NOMO-1 treated with dmso at 0.1 percent for 144 hours (cell line): ENCODE results near the gene ACTR5.

Experiments
- DNase-seq: peaks from one replicate; lab custom pipeline; 2025; ENCODE audit not compliant: unreplicated experiment; lab: John Stamatoyannopoulos, UW

ACTR5 gene

DNA sequence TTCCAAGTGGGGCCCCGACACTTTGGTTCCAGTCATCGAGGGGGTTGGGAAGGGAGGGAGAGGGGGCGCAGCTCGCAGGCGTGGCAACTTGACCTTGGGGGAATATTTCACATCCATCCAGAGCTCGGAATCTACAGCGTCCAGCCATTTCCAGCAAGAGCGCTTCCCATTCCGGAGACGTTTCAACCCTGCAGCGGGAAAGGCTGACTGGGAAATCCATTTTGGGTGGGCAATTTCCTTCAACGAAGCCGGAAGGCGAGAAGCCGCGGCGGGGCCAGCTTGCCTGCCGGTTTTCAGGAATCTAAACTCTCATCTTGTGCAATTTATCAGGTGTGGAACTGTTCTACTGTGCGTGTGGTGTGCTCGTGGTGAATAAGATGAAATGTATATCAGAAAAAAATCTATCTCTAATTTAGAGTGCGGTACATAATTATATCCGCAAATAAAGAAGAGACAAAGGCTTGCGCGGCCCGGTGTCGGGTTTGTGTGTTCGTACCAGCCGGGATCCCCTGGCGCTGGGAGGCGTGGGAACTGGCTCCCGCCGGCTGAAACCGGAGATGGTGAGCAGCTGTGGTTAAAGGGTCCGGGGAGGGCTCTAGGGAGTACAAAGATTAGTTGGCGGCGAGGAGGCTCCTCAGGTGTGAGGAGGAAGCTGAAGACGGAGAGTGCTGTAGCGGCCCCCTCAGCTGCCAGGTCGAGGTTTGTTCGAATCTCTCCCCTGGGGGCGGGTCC is 19.2 kb upstream of the ACTR5 start:
- DNase-seq: no peak

DNA sequence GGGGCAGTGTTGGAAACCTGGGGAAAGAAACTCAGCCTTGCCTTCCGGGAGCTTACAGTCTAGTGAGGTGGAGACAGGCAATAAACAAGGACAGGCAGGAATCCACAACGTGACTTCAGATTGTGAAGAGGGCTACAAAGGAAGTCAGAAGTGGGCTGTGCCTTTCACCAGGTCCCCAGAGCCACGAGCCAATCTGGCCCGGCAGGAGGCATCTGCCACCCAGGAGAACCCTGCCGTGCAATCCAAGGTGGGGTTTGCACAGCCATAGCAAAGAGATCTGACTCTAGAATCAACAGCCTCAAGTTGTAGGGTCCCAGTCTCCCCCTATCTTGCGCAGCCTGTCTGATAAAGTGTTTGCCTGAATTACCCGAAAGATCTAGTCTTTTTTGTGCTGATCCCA is 18.5 kb upstream of the ACTR5 start:
- no peak for DNase-seq

DNA sequence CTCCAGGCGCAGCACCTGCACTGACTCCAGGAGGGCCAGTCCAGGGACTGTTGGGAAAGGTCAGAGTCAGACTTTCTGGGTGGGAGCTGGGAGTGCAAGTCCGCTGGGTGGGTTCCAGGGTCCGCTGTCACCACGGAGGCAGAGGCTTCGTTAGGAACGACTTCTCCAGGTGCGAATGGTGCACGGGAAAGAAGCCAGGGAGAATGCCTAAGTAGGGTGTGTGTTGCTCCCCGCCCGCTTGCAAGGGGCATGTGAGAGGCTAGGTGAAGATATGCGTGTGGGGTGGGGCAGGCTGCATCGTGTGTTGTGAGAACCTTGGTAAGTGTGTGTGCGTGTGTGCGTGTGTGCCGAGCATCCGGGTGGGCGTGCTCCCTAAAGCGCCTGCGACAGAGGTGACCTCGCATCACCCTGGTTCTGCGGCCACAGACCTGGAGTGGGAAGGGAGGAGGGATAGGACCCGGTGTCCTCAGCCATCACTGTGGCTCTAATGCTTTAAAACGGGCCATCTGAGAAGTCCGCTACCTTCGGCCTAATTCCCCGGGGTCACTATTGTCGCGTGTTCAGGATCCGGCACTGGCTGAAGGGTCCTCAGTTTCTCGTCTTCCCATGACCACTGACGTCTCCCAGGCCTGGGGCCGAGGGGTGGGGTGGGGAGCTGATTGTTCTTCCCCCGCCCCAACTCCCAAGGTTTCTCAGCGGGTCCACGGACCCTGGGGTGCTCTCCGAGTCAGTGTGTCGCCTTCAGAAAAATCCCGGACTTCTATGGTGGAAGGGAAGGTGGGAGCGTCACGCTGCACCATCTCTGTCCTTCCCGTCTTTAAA is 17.9 kb upstream of the ACTR5 start:
- DNase-seq: no peak

DNA sequence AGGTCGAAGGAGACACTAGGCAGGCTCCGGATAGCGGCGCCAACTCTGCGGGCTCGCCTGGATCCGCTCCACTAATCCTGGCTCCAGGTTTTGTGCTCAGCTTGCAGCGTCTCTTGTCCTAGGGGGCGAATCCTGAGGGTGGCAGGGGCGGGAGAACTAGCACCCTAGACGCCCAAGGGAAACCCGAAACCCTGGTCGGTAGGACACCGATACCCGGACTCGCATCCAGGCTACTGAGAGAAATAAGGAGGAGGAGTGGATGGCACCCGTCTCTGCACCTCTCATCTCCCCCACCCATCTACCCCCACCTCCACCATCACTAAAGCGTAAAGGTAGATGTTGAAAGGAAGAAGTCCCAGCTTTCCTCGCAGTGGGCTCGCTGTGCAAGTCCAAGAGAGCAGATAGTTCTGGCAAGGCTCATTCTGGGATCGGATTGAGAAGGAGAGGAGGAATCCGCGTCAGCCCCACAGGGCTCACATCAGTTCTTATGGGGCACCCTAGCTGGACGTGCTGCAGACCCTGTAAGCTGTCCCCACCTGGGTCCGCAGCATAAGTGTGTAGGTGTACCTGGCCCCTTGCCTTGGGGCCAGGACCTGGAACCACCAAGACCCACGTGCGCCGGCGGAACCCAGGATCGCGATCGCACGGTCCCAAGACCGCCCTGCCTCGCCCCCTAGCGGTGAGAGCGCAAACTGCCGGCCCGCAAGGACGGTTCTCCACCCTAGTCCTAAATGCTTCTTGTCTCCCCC is 17.1 kb upstream of the ACTR5 start:
- DNase-seq: no peak

DNA sequence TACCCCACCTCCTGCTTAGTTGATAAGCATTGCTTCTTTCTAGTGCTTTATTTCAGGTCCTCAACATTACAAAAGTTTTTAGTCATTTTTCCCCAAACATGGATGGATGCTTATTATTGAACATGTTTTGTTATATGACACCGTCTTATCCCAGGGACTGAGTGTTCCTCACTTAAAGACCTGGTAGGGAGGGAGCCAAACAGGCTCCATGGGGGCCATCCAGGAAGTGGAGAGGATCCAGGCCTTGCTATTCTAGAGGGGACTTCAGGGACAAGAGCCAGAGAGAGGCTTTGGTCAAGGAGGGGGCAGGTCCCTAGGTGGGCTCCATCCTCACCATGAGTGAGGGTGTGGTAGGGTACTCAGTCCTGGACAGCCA is 16.5 kb upstream of the ACTR5 start:
- DNase-seq: no peak

DNA sequence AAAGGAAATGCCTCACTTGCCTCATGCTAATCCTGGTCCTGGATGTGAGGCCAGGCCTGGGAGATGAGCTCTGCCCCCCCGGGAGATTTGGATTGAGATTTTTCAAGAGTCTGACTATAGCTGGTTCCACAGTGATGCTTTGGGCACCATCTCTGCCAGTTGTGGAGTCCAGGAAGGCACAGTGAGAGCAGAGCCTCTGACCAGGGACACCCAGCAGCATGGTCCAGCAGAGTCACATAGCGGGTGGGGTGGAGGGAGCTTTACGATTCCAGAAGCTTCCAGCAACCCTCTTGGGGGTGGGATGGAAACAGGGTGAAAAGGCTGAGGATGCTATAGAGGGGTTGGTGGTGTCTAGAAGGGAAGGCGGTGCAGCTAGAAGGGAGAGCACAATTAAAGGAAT is 15.3 kb upstream of the ACTR5 start:
- no peak for DNase-seq

DNA sequence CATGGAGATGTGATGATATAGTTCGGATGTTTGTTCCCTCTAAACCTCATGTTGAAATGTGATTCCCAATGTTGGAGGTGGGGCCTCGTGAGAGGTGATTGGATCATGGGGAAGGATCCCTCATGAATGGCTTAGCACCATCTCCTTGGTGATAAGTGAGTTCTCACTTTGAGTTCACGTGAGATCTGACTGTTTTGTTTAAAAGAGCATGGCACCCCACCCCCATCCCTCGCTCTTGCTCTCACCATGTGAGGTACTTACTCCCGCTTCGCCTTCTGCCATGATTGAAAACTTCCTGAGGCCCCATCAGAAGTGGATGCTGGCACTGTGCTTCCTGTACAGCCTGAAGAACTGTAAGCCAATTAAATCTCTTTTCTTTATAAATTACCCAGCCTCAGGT is 13.1 kb upstream of the ACTR5 start:
- no peak for DNase-seq

DNA sequence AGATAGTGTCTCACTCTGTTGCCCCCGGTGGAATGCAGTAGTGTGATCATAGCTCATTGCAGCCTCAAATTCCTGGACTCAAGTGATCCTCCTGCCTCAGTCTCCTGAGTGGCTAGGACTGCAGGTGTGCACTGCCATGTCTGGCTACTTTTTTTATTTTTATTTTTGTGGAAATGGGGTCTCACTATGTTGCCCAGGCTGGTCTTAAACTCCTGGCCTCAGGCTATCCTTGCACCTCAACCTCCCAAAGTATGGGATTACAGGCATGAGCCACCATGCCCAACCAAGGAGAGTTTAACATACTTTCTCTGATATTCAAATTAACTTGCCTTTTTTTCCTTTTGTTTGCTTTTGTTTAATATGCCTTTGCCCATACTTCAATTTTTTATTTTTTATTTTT is 10.4 kb upstream of the ACTR5 start:
- no peak for DNase-seq

DNA sequence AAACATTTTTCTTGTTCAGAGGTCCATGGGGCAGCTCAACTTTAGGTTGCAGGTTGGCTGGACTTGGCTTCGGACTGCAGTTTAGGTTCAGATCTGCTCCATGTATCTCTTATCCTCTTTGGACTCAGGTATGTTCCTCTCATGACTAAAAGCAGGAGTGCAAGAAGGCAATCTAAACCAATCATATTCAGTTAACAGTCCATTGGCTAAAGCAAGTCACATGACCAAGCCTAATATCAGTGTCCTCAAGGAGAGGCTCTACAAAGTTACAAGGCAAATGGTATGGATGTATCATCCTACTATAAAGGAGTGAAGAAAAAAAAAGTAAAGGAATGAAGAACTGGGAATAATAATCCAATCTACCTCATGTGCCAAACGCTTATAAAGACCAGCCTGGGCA is 2.5 kb upstream of the ACTR5 start:
- DNase-seq: no peak

DNA sequence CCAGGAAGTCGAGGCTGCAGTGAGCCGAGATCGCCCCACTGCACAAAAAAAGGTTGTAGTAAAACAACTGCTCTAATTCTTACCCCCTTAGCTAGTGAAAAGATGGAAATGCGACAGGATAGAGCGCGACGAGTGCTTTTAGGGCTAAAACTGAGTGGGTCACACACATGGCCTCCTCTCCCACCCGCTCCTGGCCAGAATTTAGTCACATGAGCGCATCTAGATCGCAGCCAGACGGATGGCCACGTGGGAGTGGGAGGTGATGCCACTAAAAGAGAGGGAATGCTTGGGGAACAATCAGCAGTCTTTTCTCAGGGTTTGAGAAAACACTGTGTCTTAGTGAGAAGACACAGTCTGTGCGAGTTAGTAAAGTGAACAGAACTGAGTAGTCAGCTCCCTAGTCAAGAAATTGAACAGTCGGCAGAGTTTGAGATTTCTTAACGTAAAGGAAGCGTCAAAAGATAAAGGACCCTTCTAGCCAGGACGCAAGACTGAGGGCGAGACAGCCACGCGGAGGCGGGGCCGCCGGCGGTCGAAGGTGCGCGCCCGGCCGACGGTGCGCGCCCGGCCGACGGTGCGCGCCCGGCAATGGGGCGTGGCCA is 664 bp upstream of the ACTR5 start:
- DNase-seq: no peak

DNA sequence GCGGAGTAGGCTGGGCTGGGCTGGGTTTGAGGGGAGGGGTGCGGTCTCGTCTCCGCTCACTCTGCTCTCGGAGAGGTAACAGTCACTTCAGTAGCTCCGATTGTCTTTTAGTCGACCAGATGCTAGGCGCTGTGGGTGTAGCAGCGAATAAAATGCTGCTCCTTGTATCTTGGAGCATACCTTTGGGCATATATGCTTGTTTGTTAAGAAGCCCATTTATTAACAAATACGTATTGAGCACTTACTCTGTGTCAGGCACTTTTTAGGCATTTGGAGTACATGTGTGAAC is 545 bp downstream of the ACTR5 start:
- no peak for DNase-seq

DNA sequence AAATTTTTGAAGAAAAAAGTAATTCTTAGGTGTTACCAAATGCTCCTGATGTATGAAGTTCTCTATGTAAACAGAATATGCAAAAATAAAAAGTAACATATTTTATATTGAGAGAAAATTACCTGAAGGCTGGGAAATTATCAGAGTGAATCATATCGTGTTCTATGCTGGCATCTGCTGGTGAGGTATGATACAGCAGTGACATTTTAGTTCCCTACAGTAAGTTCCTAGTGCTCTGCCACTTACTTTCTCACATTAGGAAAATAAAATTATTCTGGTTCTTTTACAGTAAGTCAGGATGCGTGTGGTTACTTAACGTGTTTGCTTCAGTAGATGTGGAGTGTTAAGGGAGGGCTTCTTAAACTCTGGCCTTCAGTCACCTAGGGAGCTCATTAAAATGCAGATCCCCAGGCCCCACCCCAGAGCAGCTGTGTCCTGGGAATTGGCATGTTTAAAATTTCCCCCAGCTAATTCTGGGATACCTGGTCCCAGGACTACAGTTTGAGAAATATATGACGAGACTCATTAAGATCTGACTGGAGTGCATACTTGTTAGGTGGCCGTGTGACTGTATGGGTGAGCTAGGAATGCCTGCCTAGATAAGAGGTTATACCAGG is 3.2 kb downstream of the ACTR5 start:
- DNase-seq: no peak

DNA sequence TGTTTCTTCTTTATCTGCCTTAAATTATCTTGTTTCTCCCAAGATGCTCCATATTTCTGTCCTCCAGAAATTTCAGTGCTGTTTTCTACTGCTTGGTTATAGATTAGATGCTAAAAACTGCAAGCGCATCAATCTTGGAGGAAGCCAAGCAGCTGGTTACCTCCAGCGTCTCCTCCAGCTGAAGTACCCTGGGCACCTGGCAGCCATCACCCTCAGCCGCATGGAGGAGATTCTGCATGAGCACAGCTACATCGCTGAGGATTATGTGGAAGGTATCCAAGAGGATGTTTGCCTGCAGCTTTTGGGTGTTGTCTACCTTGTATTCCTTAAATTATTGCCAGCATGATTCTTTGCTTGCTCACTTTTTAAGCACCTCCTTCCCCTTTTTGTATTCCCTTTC is 3.8 kb downstream of the ACTR5 start:
- no peak for DNase-seq

DNA sequence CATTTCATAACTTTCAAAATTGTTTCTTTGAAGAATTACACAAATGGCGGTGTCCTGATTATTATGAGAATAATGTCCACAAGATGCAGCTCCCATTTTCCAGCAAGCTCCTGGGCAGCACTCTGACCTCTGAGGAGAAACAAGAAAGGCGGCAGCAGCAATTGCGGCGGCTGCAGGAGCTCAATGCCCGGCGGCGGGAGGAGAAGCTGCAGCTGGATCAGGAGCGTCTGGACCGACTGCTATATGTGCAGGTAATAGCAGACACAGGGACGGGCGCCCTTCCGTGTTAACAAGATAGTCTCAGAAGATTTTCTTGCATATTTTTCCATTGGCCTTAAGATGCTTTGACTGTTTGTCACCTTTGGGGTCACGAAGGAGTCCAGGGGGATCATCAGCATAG is 6.7 kb downstream of the ACTR5 start:
- no peak for DNase-seq

DNA sequence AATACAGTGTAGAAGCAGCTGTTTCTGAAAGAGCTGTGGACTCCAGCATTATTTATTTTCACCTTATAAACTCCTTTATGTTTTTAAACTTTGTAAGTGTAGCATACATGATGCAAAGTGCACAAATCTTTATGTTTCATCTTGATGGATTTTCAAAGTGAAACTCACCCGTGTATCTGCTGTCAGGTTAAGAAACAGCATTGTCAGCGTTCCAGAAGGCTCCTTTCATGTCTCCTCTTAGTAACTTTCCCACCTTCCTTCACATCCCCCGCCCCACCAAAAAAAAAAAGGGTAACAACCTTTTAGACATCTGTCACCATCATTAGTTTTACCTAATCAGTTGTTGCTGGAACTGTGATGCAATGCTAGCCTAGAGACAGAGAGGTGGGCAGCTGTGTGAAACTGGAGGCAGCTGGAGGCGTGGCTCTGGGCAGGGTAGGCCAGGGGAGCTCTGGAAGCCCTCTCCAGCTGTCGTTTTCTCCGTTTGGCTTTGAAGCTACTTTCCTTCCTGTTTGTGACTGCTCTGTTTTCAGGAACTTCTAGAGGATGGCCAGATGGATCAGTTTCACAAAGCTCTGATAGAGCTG is 7.2 kb downstream of the ACTR5 start:
- DNase-seq: no peak

DNA sequence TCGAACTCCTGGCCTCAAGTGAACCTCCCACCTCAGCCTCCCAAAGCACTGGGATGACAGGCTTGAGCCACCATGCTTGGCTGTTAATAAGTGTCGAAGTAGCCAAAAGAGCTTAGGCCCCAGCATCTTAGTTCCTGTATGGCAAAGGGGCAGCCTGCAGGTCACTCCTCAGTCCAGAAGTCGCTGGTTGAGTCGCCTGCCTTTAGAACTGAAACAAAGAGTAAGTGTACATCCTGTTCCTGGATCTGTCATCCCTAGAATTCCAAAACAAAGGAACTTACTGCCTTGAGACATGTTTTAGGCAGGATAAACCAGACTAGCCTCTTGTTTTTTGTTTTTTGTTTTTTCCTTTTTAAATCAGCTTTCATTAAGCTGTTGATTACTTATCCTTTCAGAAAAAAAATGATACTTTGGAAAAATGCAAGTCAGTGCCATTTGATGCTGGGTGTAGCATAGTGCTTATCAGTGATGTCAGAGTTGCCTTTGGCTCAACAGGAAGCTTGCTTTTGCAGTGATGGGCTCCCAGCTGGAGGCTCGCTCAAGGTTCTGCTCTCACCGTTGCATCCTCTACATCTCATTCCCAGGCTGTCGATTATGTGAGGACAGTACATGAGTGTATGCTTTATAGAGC is 9.0 kb downstream of the ACTR5 start:
- no peak for DNase-seq

DNA sequence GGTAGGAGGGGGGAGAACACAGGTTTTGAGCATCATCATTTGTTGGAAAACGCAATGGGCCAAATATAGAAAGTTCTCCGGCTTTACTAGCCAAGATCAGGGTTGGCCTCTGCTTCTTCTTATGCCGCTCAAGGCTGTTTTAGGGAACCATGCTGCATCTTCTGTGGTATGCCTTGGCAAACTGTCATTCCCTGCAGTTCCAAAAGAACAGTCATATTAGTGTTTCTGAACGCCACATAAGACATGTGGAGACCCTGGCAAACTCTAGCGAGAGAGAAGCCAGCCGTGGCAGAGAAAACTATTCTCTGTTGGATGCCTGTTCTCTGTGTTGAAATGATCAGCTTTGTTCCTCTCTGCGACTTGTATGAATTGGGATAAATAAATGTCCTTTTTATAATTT is 10.8 kb downstream of the ACTR5 start:
- no peak for DNase-seq

DNA sequence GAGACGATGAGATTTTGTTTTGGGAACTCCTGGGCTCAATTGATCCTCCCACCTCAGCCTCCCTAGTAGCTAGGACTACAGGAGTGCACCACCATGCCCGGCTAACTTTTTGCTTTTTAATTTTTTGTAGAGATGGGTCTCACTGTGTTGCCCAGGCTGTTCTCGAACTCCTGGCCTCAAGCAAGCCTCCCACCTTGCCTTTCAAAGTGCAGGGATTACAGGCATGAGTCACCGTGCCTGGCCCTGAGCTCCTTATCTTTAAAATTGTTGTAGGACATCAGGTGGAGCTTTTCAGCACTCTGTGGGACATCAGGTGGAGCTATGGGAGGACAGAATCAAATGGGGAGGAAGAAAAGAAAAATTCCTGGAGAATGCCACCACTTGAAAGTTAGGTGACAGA is 12.7 kb downstream of the ACTR5 start:
- DNase-seq: no peak

DNA sequence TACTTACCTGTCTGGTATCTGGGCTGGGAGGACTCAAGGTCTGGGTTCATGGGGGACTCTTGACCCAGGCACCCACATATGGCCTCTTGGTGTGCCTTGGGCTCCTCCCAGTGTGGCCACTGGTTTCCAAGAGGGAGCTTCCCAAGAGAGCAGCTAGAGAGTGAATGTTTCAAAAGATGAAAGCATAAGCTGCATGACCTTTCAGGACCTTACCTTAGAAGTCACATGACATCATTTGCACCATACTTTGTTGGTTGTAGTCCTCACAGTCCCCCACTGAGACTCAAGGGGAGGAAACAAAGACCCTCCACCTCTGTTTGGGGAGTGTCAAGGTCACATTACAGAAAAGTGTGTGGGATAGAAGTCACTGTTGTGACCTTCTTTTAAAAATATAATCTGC is 13.9 kb downstream of the ACTR5 start:
- no peak for DNase-seq

DNA sequence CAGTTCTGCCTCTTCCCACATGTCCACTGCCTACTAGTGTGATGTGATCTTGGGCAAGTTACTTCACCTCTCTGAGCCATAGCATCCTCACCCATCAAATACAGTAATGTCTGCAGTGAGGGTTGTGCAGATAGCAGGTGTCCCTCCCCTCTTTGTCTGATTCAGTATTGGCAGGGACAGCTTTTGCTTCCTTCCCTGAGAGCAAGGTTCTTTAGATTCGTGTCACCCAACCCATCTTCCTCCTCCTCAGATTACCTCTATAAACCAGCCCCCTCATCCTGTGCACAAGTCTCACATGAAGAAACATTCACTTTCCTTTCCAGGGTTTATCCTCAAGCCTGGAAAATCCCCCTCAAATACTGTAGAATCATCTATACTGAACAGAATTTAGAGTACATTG is 15.4 kb downstream of the ACTR5 start:
- DNase-seq: no peak
